HEK293 (cell line): ENCODE results near the gene APPBP2.

Experiments
- CTCF ChIP-seq: fragments of 450-650 bp; formaldehyde crosslinking; IDR thresholded peaks from 2 replicates; pipeline ENCODE4 v1.5.1; 2016; ENCODE audit warnings: missing biosample characterization, missing genetic modification characterization
- REST ChIP-seq: fragments of 450-650 bp; formaldehyde crosslinking; IDR thresholded peaks from 2 replicates; pipeline ENCODE4 v1.5.1; 2016; ENCODE audit warnings: missing biosample characterization, missing genetic modification characterization
- ZBTB26 ChIP-seq: fragments of 450-650 bp; formaldehyde crosslinking; optimal IDR thresholded peaks from 2 replicates; pipeline ENCODE3; 2016; ENCODE audit warnings: missing biosample characterization, mild to moderate bottlenecking, missing genetic modification characterization
- ZNF10 ChIP-seq: fragments of 450-650 bp; formaldehyde crosslinking; IDR thresholded peaks from 2 replicates; pipeline ENCODE4 v1.5.1; 2017; ENCODE audit warnings: missing biosample characterization, missing genetic modification characterization
- ZNF112 ChIP-seq: fragments of 450-650 bp; formaldehyde crosslinking; IDR thresholded peaks from 2 replicates; pipeline ENCODE4 v1.5.0; 2017; ENCODE audit warnings: missing biosample characterization, missing genetic modification characterization
- ZNF202 ChIP-seq: fragments of 450-650 bp; formaldehyde crosslinking; IDR thresholded peaks from 2 replicates; pipeline ENCODE4 v1.5.1; 2016; ENCODE audit warnings: missing biosample characterization, missing genetic modification characterization, borderline replicate concordance
- ZNF223 ChIP-seq: fragments of 450-650 bp; formaldehyde crosslinking; IDR thresholded peaks from 2 replicates; pipeline ENCODE4 v1.5.1; 2016; ENCODE audit warnings: missing biosample characterization, missing genetic modification characterization
- ZNF274 ChIP-seq, 2 experiments: fragments of 200-500 bp in 1 of 2; fragments of 450-650 bp in 1 of 2; sonication (Bioruptor generic) in 1 of 2; formaldehyde crosslinking in 1 of 2; IDR thresholded peaks; 2 replicates each; pipeline versions ENCODE4 v1.5.1 to v1.6.1; 2014 to 2016; ENCODE audit warnings: borderline replicate concordance in 1 of 2, inconsistent platforms in 1 of 2, low read length in 1 of 2, missing biosample characterization in 1 of 2, missing genetic modification characterization in 1 of 2
- ZNF639 ChIP-seq: fragments of 450-650 bp; formaldehyde crosslinking; IDR thresholded peaks from 2 replicates; pipeline ENCODE4 v1.5.1; 2016; ENCODE audit warnings: missing biosample characterization, missing genetic modification characterization
- ZSCAN23 ChIP-seq: fragments of 450-650 bp; formaldehyde crosslinking; IDR thresholded peaks from 2 replicates; pipeline ENCODE4 v1.5.1; 2016; ENCODE audit warnings: missing biosample characterization, missing genetic modification characterization

- TF ChIP-seq REST (no peak), ZNF112 (tag by site-specific recombination) (no peak), CTCF (tag by site-specific recombination) (no peak), ZNF10 (tag by site-specific recombination) (no peak), ZSCAN23 (tag by site-specific recombination) (no peak), ZBTB26 (no peak), ZNF202 (tag by site-specific recombination) (no peak), ZNF639 (tag by site-specific recombination) (no peak), ZNF223 (tag by site-specific recombination) (no peak), ZNF274 (IDR thresholded peaks at IDR 0.05; ENCODE audit: low read length) (no peak), ZNF274 (tag by site-specific recombination; IDR thresholded peaks at IDR 0.05; ENCODE audit: borderline replicate concordance) (no peak)
These were observed 64.5 kb downstream of the APPBP2 start for GRCh38 chr17:60461584-60461983.
